Stimulated activated CD8-positive, alpha-beta memory T cell treated with anti-CD3 and anti-CD28 coated beads, Interleukin-2, amount 100 ng/mL, for 48 hours (primary cell): ENCODE results near the gene GUSB.
"Not testable (repeated sequence)": the region's sequence is repeated elsewhere in the genome, so short reads cannot be mapped to it uniquely, and the experiment has no call there.

Experiments
- DNase-seq, 2 donors: peaks; one replicate each; pipeline ENCODE4 v3.0.0-alpha.2; 2020; ENCODE audit warnings: low read depth in 2 of 2

Gene GUSB

GRCh38 chr7:65981965-65982792 is at the start of gene GUSB:
GUSB (minus strand) TSS chr7:65982213; CDS start chr7:65982183, 30 bp downstream.
- DNase-seq: peak; percentile 86 to 91

DNA sequence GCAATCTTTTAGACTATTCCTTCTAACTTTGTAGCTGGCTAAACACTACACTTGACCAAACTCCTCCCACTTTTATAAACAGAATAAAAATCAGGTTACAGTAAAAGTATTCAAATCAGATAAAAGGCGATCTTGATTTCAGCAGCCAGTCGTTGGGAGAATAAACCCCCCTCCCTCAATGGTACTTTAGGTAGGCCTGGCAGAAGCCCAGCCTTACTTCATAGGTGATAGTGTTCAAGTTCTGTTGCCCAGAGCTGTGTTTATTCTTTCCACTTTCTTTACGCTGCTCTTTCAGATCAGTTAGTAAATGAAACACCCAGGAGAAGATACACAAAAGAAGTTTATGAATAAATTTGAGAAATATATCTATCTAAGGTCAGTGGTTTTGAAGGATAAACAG is 46.3 kb upstream of the GUSB start:
- not testable (repeated sequence) for DNase-seq

GRCh38 chr7:66016131-66016461 is 34.1 kb upstream of the GUSB start:
- no peak for DNase-seq

DNA sequence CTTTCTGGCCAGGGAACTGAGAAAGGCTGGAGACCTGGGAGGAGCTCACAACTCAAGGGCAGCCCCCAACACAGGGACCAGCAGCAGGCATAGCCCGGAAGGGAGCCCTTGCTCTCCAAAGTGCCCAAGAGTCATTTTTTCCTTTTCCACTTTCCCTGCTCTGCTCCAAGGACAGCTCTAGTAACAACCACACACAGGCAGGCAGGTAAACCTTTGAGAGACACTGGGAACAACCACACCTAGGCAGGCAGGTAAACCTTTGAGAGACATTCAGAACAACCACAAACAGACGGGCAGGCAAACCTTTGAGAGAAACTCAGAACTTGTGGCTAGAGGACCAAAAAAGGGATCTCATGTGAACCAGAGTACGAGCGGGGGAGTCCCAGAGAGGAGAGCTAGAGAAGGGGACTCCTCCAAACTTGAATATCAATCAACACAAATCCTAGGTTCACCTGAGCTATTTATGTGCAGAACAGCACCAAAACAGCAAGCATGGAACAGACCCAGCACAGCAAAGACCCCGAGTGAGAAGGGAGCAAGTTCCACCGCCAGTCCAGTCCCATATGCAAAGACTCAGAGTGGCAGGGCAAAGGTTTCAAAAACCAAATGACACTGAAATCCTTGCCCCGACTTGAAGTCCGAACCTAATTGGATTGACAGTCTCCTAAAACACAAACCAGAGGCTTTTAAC is 33.6 kb upstream of the GUSB start:
- no peak for DNase-seq

- no peak for DNase-seq
These were observed 31.9 kb upstream of the GUSB start for GRCh38 chr7:66013938-66014337.

GRCh38 chr7:66007232-66007631 is 25.2 kb upstream of the GUSB start:
- DNase-seq: no peak

DNA sequence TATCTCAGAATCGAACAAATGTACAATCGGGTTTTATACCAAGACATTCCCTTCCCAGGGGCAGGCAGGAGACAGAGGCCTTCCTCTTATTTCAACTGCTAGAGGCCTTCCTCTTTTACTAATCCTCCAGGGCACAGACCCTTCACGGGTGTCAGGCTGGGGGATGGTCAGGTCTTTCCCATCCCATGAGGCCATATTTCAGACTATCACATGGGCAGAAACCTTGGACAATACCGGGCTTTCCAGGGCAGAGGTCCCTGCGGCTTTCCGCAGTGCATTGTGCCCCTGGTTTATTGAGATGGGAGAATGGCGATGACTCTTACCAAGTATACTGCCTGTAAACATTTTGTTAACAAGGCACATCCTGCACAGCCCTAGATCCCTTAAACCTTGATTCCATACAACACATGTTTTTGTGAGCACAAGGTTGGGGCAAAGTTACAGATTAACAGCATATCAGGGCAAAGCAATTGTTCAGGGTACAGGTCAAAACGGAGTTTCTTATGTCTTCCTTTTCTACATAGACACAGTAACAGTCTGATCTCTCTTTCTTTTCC is 23.2 kb upstream of the GUSB start:
- not testable (repeated sequence) for DNase-seq

DNA sequence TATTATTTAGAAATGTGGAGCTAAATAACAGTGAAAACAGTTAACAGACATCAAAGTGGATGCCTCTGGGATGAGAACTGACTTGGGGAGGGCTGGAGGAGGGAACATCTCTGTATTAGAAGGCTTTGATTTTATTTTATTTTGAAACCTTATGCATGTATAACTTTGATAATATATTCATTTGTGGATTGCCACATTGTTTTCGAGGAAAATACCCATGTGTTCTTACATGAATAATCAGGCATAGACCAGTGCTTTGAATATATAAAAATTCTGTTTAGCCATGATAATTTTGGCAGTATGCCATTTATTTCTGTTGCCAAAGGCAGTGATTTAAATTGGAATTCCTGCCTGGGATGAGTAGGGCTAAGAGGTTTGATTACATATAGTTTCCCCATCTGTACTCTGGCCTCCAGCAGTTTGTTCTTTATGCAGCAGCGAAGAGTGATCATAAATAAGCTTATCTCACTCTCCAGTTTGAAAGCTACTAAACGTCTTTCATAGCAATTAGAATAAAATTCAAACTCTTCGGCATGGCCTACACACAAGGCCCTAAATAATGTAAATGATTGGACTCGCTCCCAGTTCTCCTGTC is 18.9 kb upstream of the GUSB start:
- not testable (repeated sequence) for DNase-seq

DNA sequence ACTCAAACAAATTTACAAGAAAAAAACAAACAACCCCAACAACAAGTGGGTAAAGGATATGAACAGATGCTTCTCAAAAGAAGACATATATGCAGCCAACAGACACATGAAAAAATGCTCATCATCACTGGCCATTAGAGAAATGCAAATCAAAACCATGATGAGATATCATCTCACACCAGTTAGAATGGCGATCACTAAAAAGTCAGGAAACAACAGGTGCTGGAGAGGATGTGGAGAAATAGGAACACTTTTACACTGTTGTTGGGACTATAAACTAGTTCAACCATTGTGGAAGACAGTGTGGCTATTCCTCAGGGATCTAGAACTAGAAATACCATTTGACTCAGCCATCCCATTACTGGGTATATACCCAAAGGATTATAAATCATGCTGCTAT is 13.0 kb upstream of the GUSB start:
- DNase-seq: not testable (repeated sequence)

DNA sequence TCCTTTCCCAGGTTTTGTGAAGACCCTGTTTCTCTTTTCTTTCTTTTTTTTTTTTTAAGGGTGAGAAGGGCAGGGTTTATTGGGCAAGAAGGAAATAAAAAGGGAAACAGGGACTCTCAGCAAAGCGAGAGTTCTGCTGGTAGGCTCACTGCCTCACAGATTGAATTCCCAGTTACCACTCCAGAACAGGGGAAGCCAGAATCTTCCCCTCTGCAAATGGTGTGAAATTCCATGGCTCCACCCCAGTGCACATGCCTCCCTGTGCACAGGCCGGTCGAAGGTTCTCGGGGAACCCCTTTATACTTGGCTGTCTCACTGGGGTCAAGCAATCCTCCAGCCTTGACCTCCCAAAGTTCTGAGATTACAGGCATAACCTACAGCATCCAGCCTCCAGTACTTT is 10.5 kb upstream of the GUSB start:
- no peak for DNase-seq

- DNase-seq: not testable (repeated sequence)
These were observed 9.8 kb upstream of the GUSB start for GRCh38 chr7:65991829-65992228.

GRCh38 chr7:65989694-65990080 is 7.7 kb upstream of the GUSB start:
- DNase-seq: no peak

DNA sequence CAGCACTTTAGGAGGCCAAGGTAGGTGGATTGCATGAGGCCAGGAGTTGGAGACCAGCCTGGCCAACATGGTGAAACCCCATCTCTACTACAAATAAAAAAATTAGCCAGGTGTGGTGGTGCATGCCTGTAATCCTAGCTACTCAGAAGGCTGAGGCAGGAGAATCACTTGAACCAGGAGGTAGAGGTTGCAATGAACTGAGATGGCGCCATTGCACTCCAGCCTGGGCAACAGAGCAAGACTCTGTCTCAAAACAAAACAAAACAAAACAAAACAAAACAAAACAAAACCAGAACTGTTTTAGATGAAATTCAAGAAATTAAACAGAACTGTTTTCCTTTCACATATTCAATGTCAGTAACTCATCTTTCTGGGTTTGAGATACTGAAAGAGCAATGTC is 6.5 kb upstream of the GUSB start:
- DNase-seq: not testable (repeated sequence)

DNA sequence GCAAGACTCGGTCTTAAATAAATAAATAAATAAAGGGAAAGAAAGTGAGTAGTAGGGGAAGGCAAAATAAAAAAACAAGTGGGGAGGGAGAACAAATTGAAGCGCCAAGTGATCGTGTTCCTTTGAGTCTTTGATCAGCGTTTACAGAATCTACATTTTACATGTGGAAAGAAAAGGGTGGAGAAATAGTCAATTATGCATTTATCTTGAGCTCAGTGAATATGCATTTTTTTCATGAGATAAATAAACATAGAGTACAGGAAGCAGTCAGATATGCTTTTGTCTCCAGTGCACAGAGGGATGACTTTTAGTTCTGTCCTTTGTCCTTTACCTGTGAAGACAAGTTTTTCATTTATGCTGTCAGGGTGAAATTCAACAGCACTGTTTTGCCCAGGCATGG is 6.1 kb upstream of the GUSB start:
- no peak for DNase-seq

- DNase-seq: no peak
These were observed 2.1 kb upstream of the GUSB start for GRCh38 chr7:65983965-65984658.

DNA sequence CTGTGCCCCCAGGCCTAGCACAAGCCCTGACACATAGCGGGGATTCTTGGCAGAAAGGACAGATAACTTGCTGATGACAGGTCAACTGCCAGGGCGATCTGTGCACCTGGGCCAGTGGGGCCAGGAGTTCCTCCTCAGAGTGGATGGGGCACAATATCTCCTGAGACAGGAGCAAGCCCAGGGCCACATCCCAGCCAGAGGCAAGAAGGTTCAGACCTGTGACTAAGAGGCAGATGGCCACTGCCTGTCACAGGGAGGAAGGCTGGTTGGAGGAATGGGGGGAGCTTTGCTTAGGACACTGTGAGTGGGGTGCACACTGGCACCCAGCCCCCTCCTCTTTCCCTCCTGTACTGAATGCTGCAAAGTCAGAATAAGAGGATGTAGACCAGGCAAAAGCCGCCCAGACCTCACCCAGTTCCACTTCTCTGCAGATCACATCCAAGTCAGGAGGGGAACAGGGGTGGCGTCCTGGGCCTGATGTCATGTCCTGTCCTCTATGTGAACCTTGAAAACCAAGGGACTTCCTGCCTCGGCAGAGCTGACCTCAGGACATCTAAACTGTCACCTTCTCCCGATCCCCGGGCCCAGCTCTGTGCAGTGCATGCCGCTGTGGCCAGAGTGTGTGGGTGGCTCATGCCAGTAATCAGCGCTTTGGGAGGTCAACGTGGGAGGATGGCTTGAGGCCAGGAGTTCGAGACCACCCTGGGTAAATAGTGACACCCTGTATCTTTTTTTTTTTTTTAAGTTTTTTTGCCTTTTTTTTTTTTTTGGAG is 1.3 kb downstream of the GUSB start:
- DNase-seq: peak; percentile 37 to 39

- no peak for DNase-seq
These were observed 2.2 kb downstream of the GUSB start for GRCh38 chr7:65979583-65980477.

DNA sequence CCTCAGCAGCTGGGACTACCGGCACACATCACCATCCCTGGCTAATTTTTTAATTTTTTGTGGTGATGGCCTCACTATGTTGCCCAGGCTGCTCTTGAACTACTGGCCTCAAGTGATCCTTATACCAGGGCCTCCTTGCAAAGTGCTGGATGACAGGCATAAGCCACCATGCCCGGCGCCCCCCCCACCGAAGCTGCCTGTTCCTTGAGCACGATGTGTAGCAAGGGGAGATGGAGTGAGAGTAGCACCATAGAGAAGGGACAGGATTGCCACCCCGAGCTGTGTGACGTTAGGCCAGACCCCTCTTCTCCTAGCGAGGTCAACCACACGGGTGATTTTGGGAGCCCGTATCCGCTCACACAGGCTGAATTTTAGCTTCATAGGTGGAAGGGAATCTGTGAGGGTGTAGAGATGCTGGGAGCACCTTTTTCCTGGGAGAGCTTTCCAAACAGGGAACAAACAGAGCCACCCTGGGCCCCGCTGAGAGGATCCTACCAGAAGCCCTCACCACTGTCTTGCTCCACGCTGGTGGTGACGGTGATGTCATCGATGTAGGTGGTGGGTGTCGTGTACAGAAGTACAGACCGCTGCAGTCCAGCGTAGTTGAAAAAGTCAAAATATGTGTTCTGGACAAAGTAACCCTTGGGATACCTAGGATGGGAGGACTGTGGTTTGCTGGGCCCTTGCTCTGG is 3.0 kb downstream of the GUSB start:
- no peak for DNase-seq

DNA sequence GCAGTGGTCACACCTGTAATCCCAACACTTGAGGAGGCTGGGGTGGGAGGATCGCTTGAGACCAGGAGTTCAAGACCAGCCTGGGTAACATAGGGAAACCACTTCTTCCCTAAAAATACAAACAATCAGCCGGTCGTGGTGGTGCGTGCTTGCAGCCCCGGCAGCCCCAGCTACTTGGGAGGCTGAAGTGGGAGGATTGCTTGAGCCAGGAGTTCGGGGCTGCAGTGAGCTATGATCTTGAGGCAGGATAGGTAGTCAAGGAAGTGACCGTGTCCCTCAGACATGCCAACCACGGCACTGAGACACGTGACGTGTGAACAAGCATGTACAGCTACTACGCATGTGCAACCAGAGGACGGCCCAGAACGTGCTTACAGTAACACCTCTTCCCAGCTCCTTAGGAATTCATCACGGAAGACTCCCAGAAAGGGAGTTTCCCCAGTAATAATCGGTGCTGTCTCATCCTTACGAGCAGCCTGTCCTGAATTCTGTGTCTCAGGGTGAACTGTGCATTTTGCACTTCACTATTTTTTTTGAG is 5.3 kb downstream of the GUSB start:
- DNase-seq: no peak
